ENCODE data around the gene SPEN.
"Not testable (repeated sequence)": the region's sequence is repeated elsewhere in the genome, so short reads cannot be mapped to it uniquely, and the experiment has no call there.

Gene SPEN

GRCh38 chr1:15847100-15847892 is at the start of gene SPEN:
TSS of gene SPEN (plus strand) at chr1:15847707. CDS start at chr1:15848068, 361 bp downstream.
- DNase-seq (ENCODE audit: low read depth in 1 of 2, low spot score in 1 of 2): peak; percentile 93

GRCh38 chr1:15799004-15799867 is 48.3 kb upstream of the SPEN start:
- DNase-seq (ENCODE audit: low read depth in 1 of 2, low spot score in 1 of 2): no peak

- DNase-seq (ENCODE audit: low read depth in 1 of 2, low spot score in 1 of 2): no peak
Observed at GRCh38 chr1:15799928-15800835, 47.3 kb upstream of the SPEN start.

GRCh38 chr1:15802234-15802965 is 45.1 kb upstream of the SPEN start:
- DNase-seq (ENCODE audit: low read depth in 1 of 2, low spot score in 1 of 2): no peak

- no peak for DNase-seq (ENCODE audit: low read depth in 1 of 2, low spot score in 1 of 2)
Observed at GRCh38 chr1:15803380-15803779, 44.1 kb upstream of the SPEN start.

DNA sequence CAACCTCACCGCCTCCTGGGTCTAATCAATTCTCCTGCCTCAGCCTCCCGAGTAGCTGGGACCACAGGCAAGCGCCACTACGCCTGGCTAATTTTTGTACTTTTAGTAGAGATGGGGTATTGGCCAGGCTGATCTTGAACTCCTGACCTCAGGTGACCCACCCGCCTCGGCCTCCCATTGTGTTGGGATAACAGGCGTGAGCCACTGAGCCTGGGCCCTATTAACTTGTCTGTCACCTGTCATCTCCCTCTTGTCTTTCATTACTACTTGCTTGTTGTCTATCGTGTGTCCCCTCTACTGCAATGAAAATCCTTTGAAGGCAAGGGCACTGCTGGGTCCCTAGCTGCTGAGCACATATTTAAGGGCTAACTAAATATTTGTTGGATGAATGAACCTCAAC is 43.4 kb upstream of the SPEN start:
- no peak for DNase-seq (ENCODE audit: low read depth in 1 of 2, low spot score in 1 of 2)

GRCh38 chr1:15807121-15807520 is 40.4 kb upstream of the SPEN start:
- DNase-seq (ENCODE audit: low read depth in 1 of 2, low spot score in 1 of 2): no peak

GRCh38 chr1:15807549-15807948 is 40.0 kb upstream of the SPEN start, which contains the start of gene UQCRHL:
TSS of gene UQCRHL (minus strand) at chr1:15807649. CDS start at chr1:15807649, 0 bp downstream.
- DNase-seq (ENCODE audit: low read depth in 1 of 2, low spot score in 1 of 2): not testable (repeated sequence)

GRCh38 chr1:15808955-15809354 is 38.6 kb upstream of the SPEN start:
- no peak for DNase-seq (ENCODE audit: low read depth in 1 of 2, low spot score in 1 of 2)

- no peak for DNase-seq (ENCODE audit: low read depth in 1 of 2, low spot score in 1 of 2)
Observed at GRCh38 chr1:15810073-15810472, 37.4 kb upstream of the SPEN start.

DNA sequence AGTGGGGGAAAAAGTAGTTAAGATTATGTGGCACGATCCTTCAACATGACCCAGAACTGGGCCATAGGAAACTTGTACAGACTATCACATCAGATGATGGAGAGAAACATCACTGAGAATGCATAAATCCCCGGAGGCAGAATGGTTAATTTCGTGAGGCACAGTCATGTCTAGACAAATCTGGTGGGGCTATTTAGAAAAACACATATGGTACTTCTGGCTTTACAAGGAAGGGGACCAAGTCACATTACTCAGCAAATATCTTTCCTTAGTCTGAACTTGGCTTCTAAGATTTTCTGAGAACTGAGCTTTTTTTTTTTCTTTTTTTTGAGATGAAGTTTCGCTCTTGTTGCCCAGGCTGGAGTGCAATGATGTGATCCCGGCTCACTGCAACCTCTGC is 30.8 kb upstream of the SPEN start:
- DNase-seq (ENCODE audit: low read depth in 1 of 2, low spot score in 1 of 2): no peak

DNA sequence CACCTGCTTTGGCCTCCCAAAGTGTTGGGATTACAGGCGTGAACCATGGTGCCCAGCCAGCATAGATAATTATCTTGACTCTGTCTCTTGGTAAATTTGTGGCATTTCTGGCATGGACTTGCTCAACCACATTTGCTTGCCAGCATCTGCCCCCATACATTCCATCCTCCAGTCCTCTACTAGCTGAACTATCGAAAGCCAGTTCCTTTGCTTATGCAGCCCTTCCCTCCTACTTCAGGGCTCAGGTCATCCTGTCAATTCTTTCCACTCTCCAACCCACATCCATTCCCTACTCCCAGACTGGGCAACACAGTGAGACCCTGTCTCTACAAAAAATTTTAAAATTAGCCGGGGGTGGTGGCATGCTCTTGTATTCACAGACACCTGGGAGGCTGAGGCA is 27.0 kb upstream of the SPEN start:
- DNase-seq (ENCODE audit: low read depth in 1 of 2, low spot score in 1 of 2): no peak

DNA sequence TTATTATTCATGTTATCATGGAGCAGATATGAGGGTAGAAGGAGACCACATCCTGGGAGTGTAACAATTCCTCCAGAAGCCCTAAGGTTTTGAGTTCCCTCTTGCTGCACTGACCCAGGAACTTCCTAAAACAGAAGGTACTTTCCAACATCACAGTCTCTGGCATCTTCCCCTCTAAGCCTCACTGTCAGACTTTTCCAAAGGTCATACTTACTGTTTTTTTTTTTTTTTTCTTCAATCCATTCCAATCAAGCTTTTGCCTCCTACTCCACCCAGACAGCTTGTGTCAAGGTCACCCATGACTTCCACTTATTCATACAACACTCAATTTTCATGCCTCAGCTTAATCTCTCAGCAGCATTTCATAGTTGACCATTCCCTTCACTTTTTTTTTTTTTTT is 21.7 kb upstream of the SPEN start:
- no peak for DNase-seq (ENCODE audit: low read depth in 1 of 2, low spot score in 1 of 2)

GRCh38 chr1:15826810-15827507 is 20.5 kb upstream of the SPEN start:
- no peak for DNase-seq (ENCODE audit: low read depth in 1 of 2, low spot score in 1 of 2)

DNA sequence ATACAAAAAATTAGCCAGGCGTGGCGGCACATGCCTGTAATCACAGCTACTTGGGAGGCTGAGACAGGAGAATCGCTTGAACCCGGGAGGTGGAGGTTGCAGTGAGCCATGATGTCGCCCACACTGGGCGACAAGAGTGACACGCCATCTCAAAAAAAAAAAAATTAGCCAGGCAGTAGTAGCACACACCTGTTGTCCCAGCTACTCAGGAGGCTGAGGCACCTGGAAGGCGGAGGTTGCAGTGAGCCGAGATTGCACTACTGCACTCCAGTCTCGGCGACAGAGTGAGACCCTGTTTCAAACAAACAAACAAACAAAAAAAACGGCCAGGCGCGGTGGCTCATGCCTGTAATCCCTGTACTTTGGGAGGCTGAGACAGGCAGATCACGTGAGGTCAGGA is 19.9 kb upstream of the SPEN start:
- not testable (repeated sequence) for DNase-seq (ENCODE audit: low read depth in 1 of 2, low spot score in 1 of 2)

GRCh38 chr1:15828931-15829330 is 18.6 kb upstream of the SPEN start:
- not testable (repeated sequence) for DNase-seq (ENCODE audit: low read depth in 1 of 2, low spot score in 1 of 2)

DNA sequence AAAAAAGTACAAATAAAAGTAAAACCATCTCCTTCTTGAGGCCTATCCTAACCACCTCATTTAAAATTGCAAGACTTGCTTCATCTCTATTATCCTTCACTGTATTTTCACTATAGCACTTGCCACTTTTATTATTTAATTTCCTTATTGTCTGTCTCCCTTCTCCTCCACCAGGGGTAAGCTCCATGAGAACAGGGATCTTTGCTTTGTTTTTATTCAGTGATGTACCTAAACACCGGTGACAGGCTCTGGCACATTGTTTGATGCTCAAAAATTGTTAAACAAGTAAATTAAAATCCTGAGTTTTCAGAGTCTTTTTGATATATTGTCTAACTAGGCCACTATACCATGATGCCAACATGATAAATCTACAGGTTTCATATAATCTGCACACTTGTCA is 17.2 kb upstream of the SPEN start:
- no peak for DNase-seq (ENCODE audit: low read depth in 1 of 2, low spot score in 1 of 2)

- DNase-seq (ENCODE audit: low read depth in 1 of 2, low spot score in 1 of 2): peak; percentile 15 to 36
Observed at GRCh38 chr1:15833069-15833679, 14.3 kb upstream of the SPEN start.

DNA sequence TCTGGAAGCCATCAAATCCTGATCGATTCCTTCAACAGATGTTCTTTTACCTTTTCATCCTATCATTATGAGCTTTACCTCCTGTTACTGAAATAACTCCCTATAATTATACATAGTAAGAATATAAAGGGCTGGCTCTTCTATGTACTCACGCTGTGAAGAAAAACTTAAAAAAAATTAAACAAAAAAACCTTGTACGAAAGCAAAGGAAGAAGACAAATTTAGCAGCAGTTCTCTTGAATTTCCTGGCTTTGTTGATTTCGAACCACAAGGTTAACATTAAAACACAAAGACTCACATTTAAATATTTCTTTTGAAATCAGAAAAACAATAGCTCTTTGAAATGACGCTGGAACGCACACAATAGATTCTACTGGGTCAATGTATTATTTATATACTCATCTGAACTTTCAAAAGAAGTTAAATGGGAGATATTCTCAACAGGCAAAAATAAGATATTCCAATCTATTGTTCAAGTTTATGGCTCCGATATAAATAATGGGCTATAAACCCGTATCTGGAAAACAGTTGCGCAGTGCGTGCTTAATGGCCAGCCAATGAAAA is 13.6 kb upstream of the SPEN start:
- DNase-seq (ENCODE audit: low read depth in 1 of 2, low spot score in 1 of 2): no peak
